Stimulated activated naive B cell treated with anti-CD40 and anti-IgM and Interleukin-4, amounts not matched to agents 10 μg/mL and 1 μg/mL and 100 μg/mL, for 72 hours (primary cell): ENCODE results near the gene DMAC2.
A peak's percentile ranks its signal among the peaks of the same experiment; 100 is the strongest.
"Not testable (repeated sequence)": the region's sequence is repeated elsewhere in the genome, so short reads cannot be mapped to it uniquely, and the experiment has no call there.

Experiments used
- ATAC-seq, 2 donors: fragments of 150-1000 bp; cut with Tn5 transposase; replicated peaks; 2 replicates each; pipeline ENCODE4 v1.10.0; 2021; ENCODE audit warnings: moderate library complexity in 1 of 2
- DNase-seq: peaks from one replicate; pipeline ENCODE4 v3.0.0; 2021
- H3K27ac Mint-ChIP-seq: one replicate; pipeline ENCODE4 v1.8.0; 2022; ENCODE audit warnings: mild to moderate bottlenecking, mixed read lengths
- H3K27me3 Mint-ChIP-seq, 2 donors: one replicate each; pipeline ENCODE4 v1.8.0; 2022; ENCODE audit warnings: mixed read lengths in 2 of 2
- H3K36me3 Mint-ChIP-seq, 2 donors: one replicate each; pipeline ENCODE4 v1.8.0; 2022; ENCODE audit warnings: mixed read lengths in 2 of 2, mild to moderate bottlenecking in 1 of 2
- H3K4me1 Mint-ChIP-seq, 2 donors: one replicate each; pipeline ENCODE4 v1.8.0; 2022; ENCODE audit warnings: mixed read lengths in 2 of 2, mild to moderate bottlenecking in 1 of 2
- H3K4me3 Mint-ChIP-seq, 2 donors: one replicate each; pipeline ENCODE4 v1.8.0; 2022; ENCODE audit warnings: mild to moderate bottlenecking in 2 of 2, mixed read lengths in 2 of 2, moderate library complexity in 1 of 2
- H3K9me3 Mint-ChIP-seq, 2 donors: one replicate each; pipeline ENCODE4 v1.8.0; 2022; ENCODE audit warnings: mixed read lengths in 2 of 2, mild to moderate bottlenecking in 1 of 2

Gene DMAC2

GRCh38 chr19:41439441-41440222, at the start of gene DMAC2:
Gene DMAC2 (minus strand): TSS chr19:41439912. CDS start chr19:41439899, 13 bp downstream.
- H3K9me3 Mint-ChIP-seq: no peaks in the 10 kb centered on the region
- H3K36me3 Mint-ChIP-seq: peaks cover 11 to 15% of the 10 kb centered on the region in 2 donors
- H3K27ac Mint-ChIP-seq: peak within 1 kb of the TSS; percentile 9
- H3K27me3 Mint-ChIP-seq: peaks cover 11 to 21% of the 10 kb centered on the region in 2 donors
- DNase-seq (peak; percentile 92), ATAC-seq (peak; percentile 97 to 98)
- H3K4me3 Mint-ChIP-seq: peak within 1 kb of the TSS in 1 of 2 donors; percentile 26
- peaks cover 7 to 16% of the 10 kb centered on the region in 2 donors for H3K4me1 Mint-ChIP-seq

- not testable (repeated sequence) for H3K36me3 Mint-ChIP-seq, H3K27ac Mint-ChIP-seq, ATAC-seq, DNase-seq, H3K9me3 Mint-ChIP-seq, H3K4me1 Mint-ChIP-seq, H3K4me3 Mint-ChIP-seq
- peaks cover 33 to 58% of the 10 kb centered on the region in 2 donors for H3K27me3 Mint-ChIP-seq
Measured at GRCh38 chr19:41486953-41487352, 47.2 kb upstream of the DMAC2 start.

GRCh38 chr19:41484822-41485221, 45.1 kb upstream of the DMAC2 start:
- Mint-ChIP-seq H3K27me3 (peaks cover 36 to 70% of the 10 kb centered on the region in 2 donors), H3K4me3 (no peak overlapping the region)
- ATAC-seq: no peak

GRCh38 chr19:41480336-41480735, 40.6 kb upstream of the DMAC2 start:
- no peak for ATAC-seq

More at GRCh38 chr19:41484822-41485221, 45.1 kb upstream of the DMAC2 start:
- Mint-ChIP-seq H3K27ac (no peak overlapping the region), H3K4me1 (no peaks in the 10 kb centered on the region), H3K9me3 (no peaks in the 10 kb centered on the region), H3K36me3 (peaks cover 0 to 4% of the 10 kb centered on the region in 2 donors)
- DNase-seq: no peak

GRCh38 chr19:41479757-41480191, 40.1 kb upstream of the DMAC2 start:
- H3K36me3 Mint-ChIP-seq: no peaks in the 10 kb centered on the region
- H3K27me3 Mint-ChIP-seq: peaks cover 27 to 52% of the 10 kb centered on the region in 2 donors
- H3K4me3 Mint-ChIP-seq: no peak overlapping the region
- H3K9me3 Mint-ChIP-seq: no peaks in the 10 kb centered on the region
- peaks cover 8 to 18% of the 10 kb centered on the region in 2 donors for H3K4me1 Mint-ChIP-seq
- DNase-seq (no peak), ATAC-seq (no peak)
- H3K27ac Mint-ChIP-seq: no peak overlapping the region

More at GRCh38 chr19:41480336-41480735, 40.6 kb upstream of the DMAC2 start:
- Mint-ChIP-seq H3K36me3 (no peaks in the 10 kb centered on the region), H3K27ac (no peak overlapping the region), H3K9me3 (no peaks in the 10 kb centered on the region), H3K4me1 (peaks cover 8 to 18% of the 10 kb centered on the region in 2 donors), H3K27me3 (peaks cover 27 to 56% of the 10 kb centered on the region in 2 donors), H3K4me3 (no peak overlapping the region)
- no peak for DNase-seq

GRCh38 chr19:41478875-41479756, 39.4 kb upstream of the DMAC2 start:
- Mint-ChIP-seq H3K36me3 (no peaks in the 10 kb centered on the region), H3K9me3 (no peaks in the 10 kb centered on the region), H3K4me3 (no peak overlapping the region), H3K4me1 (peaks cover 8 to 18% of the 10 kb centered on the region in 2 donors), H3K27me3 (peaks cover 22 to 47% of the 10 kb centered on the region in 2 donors), H3K27ac (no peak overlapping the region)
- DNase-seq: no peak
- ATAC-seq: no peak

- Mint-ChIP-seq H3K27me3 (peaks cover 22 to 46% of the 10 kb centered on the region in 2 donors), H3K4me1 (peaks cover 8 to 18% of the 10 kb centered on the region in 2 donors), H3K9me3 (peaks cover 0 to 2% of the 10 kb centered on the region in 2 donors), H3K36me3 (no peaks in the 10 kb centered on the region), H3K4me3 (no peak overlapping the region), H3K27ac (no peak overlapping the region)
- ATAC-seq (no peak), DNase-seq (no peak)
Measured at GRCh38 chr19:41478171-41478570, 38.5 kb upstream of the DMAC2 start.

- Mint-ChIP-seq H3K27me3 (peaks cover 30 to 49% of the 10 kb centered on the region in 2 donors), H3K4me3 (no peak overlapping the region), H3K27ac (peak overlapping the region; percentile 86), H3K9me3 (peaks cover 0 to 2% of the 10 kb centered on the region in 2 donors), H3K4me1 (peaks cover 8 to 18% of the 10 kb centered on the region in 2 donors), H3K36me3 (no peaks in the 10 kb centered on the region)
- ATAC-seq: peak; percentile 79 to 82
- no peak for DNase-seq
Measured at GRCh38 chr19:41476583-41476982, 36.9 kb upstream of the DMAC2 start.

GRCh38 chr19:41463257-41464256, 23.8 kb upstream of the DMAC2 start:
- Mint-ChIP-seq H3K4me1 (peaks cover 21 to 28% of the 10 kb centered on the region in 2 donors), H3K27me3 (peaks cover 6 to 11% of the 10 kb centered on the region in 2 donors), H3K27ac (peak overlapping the region; percentile 88), H3K4me3 (peak overlapping the region; percentile 36 to 58)
- not testable (repeated sequence) for H3K36me3 Mint-ChIP-seq, H3K9me3 Mint-ChIP-seq
- DNase-seq: peak; percentile 60
- peak; percentile 73 to 74 for ATAC-seq

GRCh38 chr19:41462497-41462896, 22.8 kb upstream of the DMAC2 start:
- no peak overlapping the region for H3K4me3 Mint-ChIP-seq
- no peak overlapping the region for H3K27ac Mint-ChIP-seq
- ATAC-seq: no peak

GRCh38 chr19:41457241-41457640, 17.5 kb upstream of the DMAC2 start:
- Mint-ChIP-seq H3K36me3 (no peaks in the 10 kb centered on the region), H3K4me1 (peaks cover 12 to 30% of the 10 kb centered on the region in 2 donors), H3K27ac (no peak overlapping the region), H3K4me3 (no peak overlapping the region), H3K27me3 (peaks cover 13 to 24% of the 10 kb centered on the region in 2 donors), H3K9me3 (no peaks in the 10 kb centered on the region)
- DNase-seq: no peak
- peak; percentile 92 to 97 for ATAC-seq

More at GRCh38 chr19:41462497-41462896, 22.8 kb upstream of the DMAC2 start:
- H3K4me1 Mint-ChIP-seq: peaks cover 21 to 33% of the 10 kb centered on the region in 2 donors
- no peak for DNase-seq
- H3K36me3 Mint-ChIP-seq: no peaks in the 10 kb centered on the region
- peaks cover 9 to 12% of the 10 kb centered on the region in 2 donors for H3K27me3 Mint-ChIP-seq
- no peaks in the 10 kb centered on the region for H3K9me3 Mint-ChIP-seq

- Mint-ChIP-seq H3K4me1 (peaks cover 10 to 26% of the 10 kb centered on the region in 2 donors), H3K27me3 (peaks cover 13 to 24% of the 10 kb centered on the region in 2 donors), H3K4me3 (no peak overlapping the region), H3K36me3 (no peaks in the 10 kb centered on the region), H3K9me3 (no peaks in the 10 kb centered on the region), H3K27ac (no peak overlapping the region)
- DNase-seq (no peak), ATAC-seq (no peak)
Measured at GRCh38 chr19:41456342-41456918, 16.7 kb upstream of the DMAC2 start.

GRCh38 chr19:41455936-41456335, 16.2 kb upstream of the DMAC2 start:
- H3K36me3 Mint-ChIP-seq: no peaks in the 10 kb centered on the region
- peaks cover 10 to 26% of the 10 kb centered on the region in 2 donors for H3K4me1 Mint-ChIP-seq
- H3K9me3 Mint-ChIP-seq: no peaks in the 10 kb centered on the region
- no peak overlapping the region for H3K27ac Mint-ChIP-seq
- H3K27me3 Mint-ChIP-seq: peaks cover 13 to 24% of the 10 kb centered on the region in 2 donors
- no peak for DNase-seq
- no peak for ATAC-seq
- no peak overlapping the region for H3K4me3 Mint-ChIP-seq
